Mesodermal cell (in vitro differentiated cells): ENCODE data around the gene KCNJ2.

Experiments
- H3K27ac ChIP-seq: 2 replicates; pipeline ENCODE4 v1.7.0; 2013; ENCODE audit warnings: mild to moderate bottlenecking, low read depth, low read length, moderate library complexity; ENCODE audit not compliant: severe bottlenecking
- H3K36me3 ChIP-seq: 2 replicates; pipeline ENCODE4 v1.7.1; 2013; ENCODE audit warnings: mild to moderate bottlenecking, low read length, moderate library complexity; ENCODE audit not compliant: control insufficient read depth, insufficient read depth
- H3K4me1 ChIP-seq: one replicate; pipeline ENCODE4 v1.7.1; 2013; ENCODE audit warnings: mild to moderate bottlenecking, low read length; ENCODE audit not compliant: insufficient read depth, control insufficient read depth, poor library complexity, severe bottlenecking
- H3K4me3 ChIP-seq: 2 replicates; pipeline ENCODE4 v1.7.0; 2013; ENCODE audit warnings: low read length, control low read depth, mild to moderate bottlenecking; ENCODE audit not compliant: insufficient read depth, poor library complexity, severe bottlenecking; ENCODE audit errors: extremely low read depth
- H3K9me3 ChIP-seq: 2 replicates; pipeline ENCODE4 v1.7.1; 2013; ENCODE audit warnings: mild to moderate bottlenecking, low read length, moderate library complexity; ENCODE audit not compliant: control insufficient read depth
- WGBS, 2 experiments: methylation state at CpG; one replicate each; pipeline ENCODE4 v1.1.5; 2013; ENCODE audit warnings: missing lambda C conversion rate in 2 of 2; ENCODE audit not compliant: insufficient coverage in 2 of 2; 5-methylcytosine and 5-hydroxymethylcytosine counted together

Gene KCNJ2

GRCh38 chr17:70204431-70204830 lies 35.1 kb downstream of the KCNJ2 start:
- no peaks in the 10 kb centered on the region for H3K36me3 ChIP-seq
- H3K4me3 ChIP-seq: no peak overlapping the region
- WGBS, 2 experiments: no CpG with 5 or more reads among the region's 3 CpGs
- H3K9me3 ChIP-seq: no peaks in the 10 kb centered on the region
- H3K27ac ChIP-seq: no peak overlapping the region
- no peaks in the 10 kb centered on the region for H3K4me1 ChIP-seq

GRCh38 chr17:70205401-70205800 lies 36.1 kb downstream of the KCNJ2 start:
- Histone ChIP-seq H3K4me3 (no peak overlapping the region), H3K4me1 (no peaks in the 10 kb centered on the region), H3K36me3 (no peaks in the 10 kb centered on the region), H3K27ac (no peak overlapping the region), H3K9me3 (no peaks in the 10 kb centered on the region)
- 80 to 85% methylated on average over 1 to 3 of the region's 4 CpGs for WGBS, 2 experiments

GRCh38 chr17:70206361-70207010 lies 37.2 kb downstream of the KCNJ2 start:
- H3K9me3 ChIP-seq: no peaks in the 10 kb centered on the region
- WGBS, 2 experiments: 72 to 91% methylated on average over 4 to 5 of the region's 6 CpGs
- H3K4me3 ChIP-seq: no peak overlapping the region
- no peaks in the 10 kb centered on the region for H3K36me3 ChIP-seq
- H3K4me1 ChIP-seq: no peaks in the 10 kb centered on the region
- H3K27ac ChIP-seq: no peak overlapping the region

- Histone ChIP-seq H3K4me1 (no peaks in the 10 kb centered on the region), H3K4me3 (no peak overlapping the region), H3K27ac (no peak overlapping the region), H3K36me3 (no peaks in the 10 kb centered on the region), H3K9me3 (no peaks in the 10 kb centered on the region)
- WGBS, 2 experiments: 100% methylated on average over 1 of the region's 1 CpG; no CpG with 5 or more reads in 1 of the 2 experiments
Measured at GRCh38 chr17:70207184-70207583, 37.9 kb downstream of the KCNJ2 start.

- H3K9me3 ChIP-seq: no peaks in the 10 kb centered on the region
- H3K36me3 ChIP-seq: no peaks in the 10 kb centered on the region
- H3K27ac ChIP-seq: no peak overlapping the region
- no peaks in the 10 kb centered on the region for H3K4me1 ChIP-seq
- 85 to 87% methylated on average over 3 of the region's 7 CpGs for WGBS, 2 experiments
- H3K4me3 ChIP-seq: no peak overlapping the region
Measured at GRCh38 chr17:70208080-70208794, 38.9 kb downstream of the KCNJ2 start.

GRCh38 chr17:70208825-70209555 lies 39.7 kb downstream of the KCNJ2 start:
- Histone ChIP-seq H3K36me3 (no peaks in the 10 kb centered on the region), H3K4me3 (no peak overlapping the region), H3K27ac (no peak overlapping the region), H3K4me1 (no peaks in the 10 kb centered on the region), H3K9me3 (no peaks in the 10 kb centered on the region)
- 87 to 89% methylated on average over 4 to 5 of the region's 6 CpGs for WGBS, 2 experiments

GRCh38 chr17:70215656-70216055 lies 46.3 kb downstream of the KCNJ2 start:
- no CpG with 5 or more reads among the region's 4 CpGs for WGBS, 2 experiments
- no peaks in the 10 kb centered on the region for H3K36me3 ChIP-seq
- H3K27ac ChIP-seq: no peak overlapping the region
- no peaks in the 10 kb centered on the region for H3K4me1 ChIP-seq
- no peaks in the 10 kb centered on the region for H3K9me3 ChIP-seq
- H3K4me3 ChIP-seq: no peak overlapping the region

GRCh38 chr17:70217571-70217970 lies 48.2 kb downstream of the KCNJ2 start:
- Histone ChIP-seq H3K9me3 (no peaks in the 10 kb centered on the region), H3K27ac (no peak overlapping the region), H3K4me1 (no peaks in the 10 kb centered on the region), H3K4me3 (no peak overlapping the region), H3K36me3 (no peaks in the 10 kb centered on the region)
- no CpG with 5 or more reads among the region's 1 CpG for WGBS, 2 experiments

- Histone ChIP-seq H3K4me3 (no peak overlapping the region), H3K36me3 (no peaks in the 10 kb centered on the region), H3K4me1 (no peaks in the 10 kb centered on the region), H3K27ac (no peak overlapping the region), H3K9me3 (no peaks in the 10 kb centered on the region)
- 88 to 94% methylated on average over 3 of the region's 4 CpGs for WGBS, 2 experiments
Measured at GRCh38 chr17:70225276-70225675, 55.9 kb downstream of the KCNJ2 start.
